Activated CD4-positive, alpha-beta T cell treated with anti-CD3 and anti-CD28 coated beads for 4 hours (primary cell): ENCODE data around the gene CORO2A.
"Not testable (repeated sequence)": the region's sequence is repeated elsewhere in the genome, so short reads cannot be mapped to it uniquely, and the experiment has no call there.

Source experiments
- DNase-seq, 2 donors: peaks; one replicate each; pipeline ENCODE4 v3.0.0-alpha.2; 2020

CORO2A gene

DNA sequence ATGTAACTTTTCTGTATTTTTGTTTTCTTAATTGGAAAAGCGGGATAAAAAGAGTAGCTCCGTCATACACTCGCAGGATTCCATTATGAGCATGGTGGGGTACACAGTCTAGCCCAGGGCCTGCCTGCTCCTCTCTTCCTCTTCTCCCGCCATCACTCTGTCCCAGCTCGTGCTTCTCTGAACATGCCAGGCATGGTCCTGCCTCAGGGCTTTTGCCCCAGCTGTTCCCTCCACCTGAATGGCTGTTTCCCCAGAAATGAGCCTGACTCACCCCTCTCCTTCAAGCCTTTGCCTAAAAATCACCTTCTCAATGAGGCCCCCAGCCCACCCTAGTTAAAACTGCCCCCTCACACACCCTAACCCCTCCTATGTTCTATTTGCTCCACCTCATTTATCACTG is 4.5 kb downstream of the CORO2A start:
- no peak for DNase-seq

DNA sequence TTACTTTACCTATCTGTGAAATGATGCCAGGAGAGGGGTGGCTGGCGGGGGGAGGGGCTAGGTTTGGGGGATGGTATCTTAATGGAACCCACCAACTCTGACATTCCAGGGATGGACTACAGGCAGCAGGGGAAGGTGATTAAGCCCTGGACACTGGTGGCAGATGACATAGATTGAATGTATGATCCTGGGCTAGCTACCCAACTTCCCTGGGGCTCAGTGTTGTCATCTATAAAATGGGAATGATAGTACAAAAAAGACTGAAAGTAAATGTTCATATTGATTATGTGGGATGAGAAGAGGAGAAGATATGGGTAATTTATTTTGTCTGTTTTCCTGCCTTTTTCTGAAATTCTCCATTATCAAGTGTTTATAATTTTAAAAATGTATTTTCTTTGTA is 6.2 kb downstream of the CORO2A start:
- no peak for DNase-seq

GRCh38 chr9:98185611-98186171 is 6.7 kb downstream of the CORO2A start:
- no peak for DNase-seq

DNA sequence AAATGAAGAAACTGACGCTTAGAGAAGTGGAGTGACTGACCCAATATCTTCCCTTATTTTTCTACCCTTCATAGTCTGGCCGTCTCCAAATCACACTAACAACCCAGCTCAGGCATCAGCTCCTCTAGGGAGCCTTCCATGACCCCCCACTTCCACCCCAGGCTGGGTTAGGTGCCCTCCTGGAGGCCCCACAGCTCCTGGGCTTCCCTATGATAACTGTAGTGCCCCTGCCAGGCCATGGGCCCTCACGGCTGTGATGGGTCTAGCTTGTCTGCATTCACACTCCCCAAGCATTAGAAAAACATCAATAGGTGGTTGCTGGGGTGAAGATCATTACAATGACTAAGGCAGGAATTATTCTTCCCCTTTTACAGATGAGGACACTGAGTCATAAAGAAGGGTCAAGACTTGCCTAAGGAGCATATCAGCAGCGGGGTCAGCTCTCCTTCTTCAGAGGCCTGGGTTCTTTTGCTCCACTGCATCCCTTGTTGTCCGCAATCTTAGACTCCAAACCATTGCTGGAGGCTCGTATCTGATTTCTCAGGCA is 7.3 kb downstream of the CORO2A start:
- DNase-seq = no peak

DNA sequence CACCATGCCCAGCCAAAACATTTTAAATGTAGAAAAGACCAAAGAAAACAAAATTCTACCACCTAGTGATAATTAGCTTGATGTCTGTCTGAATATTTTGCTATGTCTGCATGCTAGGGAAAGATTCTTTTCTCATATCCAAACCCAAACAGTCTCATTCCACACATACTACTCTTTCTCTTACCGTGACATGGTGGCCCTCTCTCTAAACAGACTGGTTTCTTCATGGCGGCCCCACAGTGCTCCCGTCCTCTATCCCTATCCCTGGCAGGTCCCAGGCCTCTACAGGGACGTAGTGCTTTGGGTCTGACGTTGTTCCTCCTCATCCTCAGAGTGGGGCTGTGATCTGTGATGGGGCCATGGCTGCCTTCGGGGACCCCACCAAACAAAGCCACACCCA is 8.1 kb downstream of the CORO2A start:
- DNase-seq = no peak

DNA sequence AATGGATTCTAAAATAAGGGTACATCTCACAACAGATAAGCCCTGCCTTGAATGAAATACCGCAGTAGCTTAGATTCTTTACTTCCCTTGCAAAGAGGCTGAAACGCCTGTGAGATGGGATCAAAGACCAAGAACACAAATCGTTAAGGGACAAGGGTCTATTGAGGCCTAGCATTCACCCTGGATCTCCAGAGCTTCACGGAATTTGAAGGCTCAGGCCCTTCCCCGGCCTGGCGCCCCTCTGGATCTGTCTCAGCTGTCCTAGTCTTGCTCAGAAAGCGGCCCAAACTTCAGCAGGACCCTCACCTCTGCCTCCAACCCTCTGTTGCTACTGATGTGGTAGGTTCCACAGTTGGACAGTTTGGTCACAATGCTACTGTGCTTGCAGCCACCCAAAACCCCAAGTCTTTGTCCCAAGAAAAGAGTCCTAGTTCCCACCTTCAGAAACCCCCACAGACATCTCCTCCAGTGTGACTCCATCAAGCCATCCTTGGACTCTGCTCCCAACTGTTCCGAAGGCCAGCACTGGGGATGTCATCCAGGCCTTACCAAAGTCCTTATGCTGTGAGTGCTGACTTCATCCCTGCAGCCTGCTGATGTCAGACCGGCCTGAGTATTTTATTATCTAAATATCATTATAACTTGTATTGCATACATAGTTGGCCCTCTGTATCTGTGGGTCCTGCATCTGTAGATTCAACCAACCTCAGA is 9.4 kb downstream of the CORO2A start:
- no peak for DNase-seq

GRCh38 chr9:98182069-98182820 is 10.2 kb downstream of the CORO2A start:
- DNase-seq = no peak

DNA sequence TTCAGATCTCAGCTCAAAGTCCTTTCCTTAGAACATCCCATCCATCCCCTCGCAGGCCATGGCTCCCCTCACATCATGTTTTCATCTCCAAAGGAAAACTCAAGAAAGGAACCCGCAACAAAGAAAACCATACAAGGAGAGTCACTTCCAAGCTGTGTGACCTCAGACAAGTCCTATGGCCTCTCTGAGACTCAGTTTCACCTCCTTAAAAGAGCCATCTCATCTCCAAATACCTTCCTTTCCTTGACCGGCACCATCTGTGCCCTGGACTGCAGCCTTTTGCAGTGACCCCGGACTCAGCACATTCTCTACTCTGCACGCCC is 10.7 kb downstream of the CORO2A start:
- DNase-seq = no peak

DNA sequence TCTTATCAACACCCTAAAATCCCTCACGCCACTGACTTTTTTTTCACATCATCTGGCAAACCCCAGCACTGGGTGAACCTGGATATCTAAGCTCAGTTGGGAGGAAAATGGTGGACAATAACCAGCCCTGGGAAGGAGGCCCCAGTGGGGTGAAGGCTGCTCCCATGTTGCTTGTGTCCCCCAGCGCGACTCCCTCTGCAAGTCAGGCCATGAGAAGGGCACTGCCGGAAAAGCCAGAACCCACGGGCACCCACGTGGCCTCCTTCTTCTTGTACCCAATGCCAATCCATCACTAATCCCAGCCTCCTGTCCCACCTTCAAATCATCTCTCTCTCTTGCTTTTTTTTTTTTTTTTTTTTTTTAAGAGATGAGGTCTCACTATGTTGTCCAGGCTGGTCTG is 11.4 kb downstream of the CORO2A start:
- DNase-seq = no peak

- no peak for DNase-seq
Observed at GRCh38 chr9:98178874-98179850, 13.3 kb downstream of the CORO2A start.

- DNase-seq = no peak
Observed at GRCh38 chr9:98176391-98177259, 15.8 kb downstream of the CORO2A start.

DNA sequence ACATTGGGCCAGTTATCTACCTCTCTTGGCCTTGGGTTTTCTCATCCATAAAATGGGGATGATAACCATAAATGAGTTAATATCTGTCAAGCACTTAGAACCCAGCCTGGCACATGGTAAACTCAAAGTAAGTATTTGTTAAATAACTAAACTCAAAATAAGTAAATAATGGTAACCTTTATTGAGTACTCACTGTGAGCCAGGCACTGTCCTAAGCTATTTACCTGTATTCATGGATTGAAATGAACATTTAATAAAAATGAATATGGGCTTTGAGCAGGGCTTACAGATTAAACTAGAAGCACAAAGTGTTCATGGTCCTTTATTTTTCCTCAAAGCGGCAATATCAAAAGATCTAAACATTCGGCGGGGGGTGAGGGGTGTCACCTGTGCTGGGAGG is 16.7 kb downstream of the CORO2A start:
- no peak for DNase-seq

DNA sequence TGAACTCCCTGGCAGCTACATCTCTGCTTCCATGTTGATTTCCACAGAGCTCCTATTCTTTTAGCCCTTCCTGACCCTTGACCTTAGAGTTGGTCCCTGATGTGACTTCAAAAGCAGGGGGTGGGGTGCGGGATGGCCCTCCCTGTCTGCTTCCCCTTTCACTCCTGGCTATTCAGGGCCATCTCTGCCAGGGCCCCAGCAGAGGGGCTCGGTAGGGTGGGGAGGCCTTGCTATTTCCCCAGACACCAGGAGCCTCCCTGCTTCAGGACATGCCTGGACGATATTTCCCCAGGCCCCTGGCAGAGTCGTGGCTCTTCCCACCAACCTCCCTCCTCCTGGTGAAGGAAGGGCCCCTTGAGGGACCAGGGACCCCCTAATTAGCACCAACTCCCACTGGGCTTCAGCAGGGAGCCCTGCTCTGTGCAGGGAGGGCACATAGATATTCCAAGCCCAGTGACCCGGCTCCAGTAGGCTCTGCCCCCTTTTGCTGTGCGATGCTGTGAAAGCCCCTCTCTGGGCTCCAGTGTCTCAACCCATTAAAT is 17.3 kb downstream of the CORO2A start:
- DNase-seq = no peak

GRCh38 chr9:98174502-98174918 is 17.9 kb downstream of the CORO2A start:
- not testable (repeated sequence) for DNase-seq

GRCh38 chr9:98173181-98173580 is 19.3 kb downstream of the CORO2A start:
- DNase-seq = no peak

- no peak for DNase-seq
Observed at GRCh38 chr9:98172604-98173003, 19.8 kb downstream of the CORO2A start.

DNA sequence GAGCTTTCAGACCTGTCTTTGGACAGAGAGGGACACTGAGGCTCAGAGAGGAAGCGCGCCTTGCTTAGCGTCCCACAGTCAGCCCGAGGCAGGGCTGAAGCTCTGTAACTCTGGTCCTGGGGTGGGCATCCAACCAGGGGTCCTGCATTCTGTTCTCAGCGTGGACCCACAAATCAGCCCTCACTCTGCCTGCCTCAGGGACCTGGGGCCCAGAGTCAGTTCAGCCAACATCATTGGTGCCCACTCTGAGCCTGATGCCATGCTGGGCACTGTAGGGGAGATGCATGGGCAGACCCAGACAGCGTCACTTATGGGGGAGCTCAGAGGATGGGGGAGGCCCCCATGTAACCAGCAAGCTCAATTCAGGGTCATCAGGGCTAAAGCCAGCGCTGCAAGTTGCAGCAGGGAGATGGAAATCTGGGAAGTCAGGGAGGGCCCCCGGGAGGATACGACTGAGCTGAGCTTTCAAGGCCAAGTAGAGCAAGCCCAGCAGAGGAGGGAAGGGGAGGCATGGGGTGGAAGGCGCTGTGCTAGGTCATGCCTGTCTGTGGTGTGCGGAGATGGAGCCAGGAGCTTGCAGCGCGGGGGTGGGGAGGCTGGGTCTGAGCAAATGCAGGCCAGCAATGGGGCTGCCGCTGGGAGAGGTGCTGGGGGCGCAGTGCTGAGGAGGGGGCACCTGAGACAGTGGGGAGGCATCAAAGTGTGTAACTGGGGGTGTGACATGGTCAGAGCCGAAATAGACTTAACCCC is 21.1 kb downstream of the CORO2A start:
- no peak for DNase-seq

DNA sequence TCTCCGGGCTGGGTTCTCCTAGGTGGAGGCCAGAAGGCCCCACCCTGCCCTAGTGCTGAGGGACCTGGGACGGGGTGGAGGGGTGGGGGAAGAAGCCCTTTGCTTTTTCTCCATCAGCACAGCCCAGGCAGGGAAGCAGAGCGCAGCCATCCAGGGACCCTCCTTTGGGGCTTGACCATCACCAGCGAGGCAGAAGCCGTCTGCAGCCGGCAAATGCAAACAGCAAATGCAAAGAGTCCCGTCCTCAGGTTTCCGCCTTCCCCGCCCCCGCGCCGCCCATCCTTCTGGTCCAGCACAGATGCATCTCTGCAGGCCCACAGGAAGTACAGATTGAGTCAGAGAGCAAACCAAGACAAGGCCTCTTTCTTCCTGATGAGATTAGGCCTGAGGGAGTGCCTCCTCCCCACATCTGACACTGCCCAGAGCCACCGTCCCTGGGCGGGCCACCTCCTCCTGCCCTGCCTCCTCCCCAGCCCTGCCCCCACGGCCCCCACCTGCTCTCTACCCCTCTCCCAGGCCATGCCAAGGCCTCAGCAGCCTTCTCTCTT is 23.4 kb downstream of the CORO2A start:
- peak; percentile 8 to 16 for DNase-seq

GRCh38 chr9:98168153-98168780 is 24.2 kb downstream of the CORO2A start:
- no peak for DNase-seq

GRCh38 chr9:98164912-98165311 is 27.5 kb downstream of the CORO2A start:
- DNase-seq = no peak
